ENCODE measurements around the gene ACO2. TPM values are rescaled to one million over a fixed set of nuclear protein-coding genes. Genes with fewer than 3 reads are reported as not detected.

ACO2 gene
- total and polyA plus RNA-seq, 2 of the 13 experiments (the other 11 are each of a cell fraction or from before 2014, with no cell fraction given): 19.2 to 45.6 TPM

- TF ChIP-seq HNF1B (CRISPR knock-in tag; IDR thresholded peaks at IDR 0.05): 0 out of 2 replicates have a peak, but pooled peaks have one; percentile 51
- no peak for TF ChIP-seq ARID4A (CRISPR knock-in tag; IDR thresholded peaks at IDR 0.05; ENCODE audit: borderline replicate concordance)
- no peak for TF ChIP-seq ZNF24 (IDR thresholded peaks at IDR 0.05)
- no peak for TF ChIP-seq ESRRA (CRISPR knock-in tag; IDR thresholded peaks at IDR 0.05; ENCODE audit: low read depth)
- TF ChIP-seq THAP7 (CRISPR knock-in tag; IDR thresholded peaks at IDR 0.05): peak; percentile 46; the same call in 1 of the 2 replicates
- TF ChIP-seq RAD21 (CRISPR knock-in tag; IDR thresholded peaks at IDR 0.05): peak; percentile 85
- no peak for TF ChIP-seq MIER3 (CRISPR knock-in tag; IDR thresholded peaks at IDR 0.05; ENCODE audit: borderline replicate concordance)
- no peak for TF ChIP-seq RAD51 (IDR thresholded peaks at IDR 0.05; ENCODE audit: borderline replicate concordance)
- no peak for TF ChIP-seq EEA1 (CRISPR knock-in tag; IDR thresholded peaks at IDR 0.05; ENCODE audit: borderline replicate concordance)
- no peak for TF ChIP-seq ZFP82 (CRISPR knock-in tag; IDR thresholded peaks at IDR 0.05; ENCODE audit: borderline replicate concordance)
- no peak for TF ChIP-seq ISX (CRISPR knock-in tag; conservative IDR thresholded peaks at IDR 0.05)
- TF ChIP-seq CTCF (CRISPR knock-in tag; IDR thresholded peaks at IDR 0.05): peak; percentile 92
- TF ChIP-seq, protein P1, sequence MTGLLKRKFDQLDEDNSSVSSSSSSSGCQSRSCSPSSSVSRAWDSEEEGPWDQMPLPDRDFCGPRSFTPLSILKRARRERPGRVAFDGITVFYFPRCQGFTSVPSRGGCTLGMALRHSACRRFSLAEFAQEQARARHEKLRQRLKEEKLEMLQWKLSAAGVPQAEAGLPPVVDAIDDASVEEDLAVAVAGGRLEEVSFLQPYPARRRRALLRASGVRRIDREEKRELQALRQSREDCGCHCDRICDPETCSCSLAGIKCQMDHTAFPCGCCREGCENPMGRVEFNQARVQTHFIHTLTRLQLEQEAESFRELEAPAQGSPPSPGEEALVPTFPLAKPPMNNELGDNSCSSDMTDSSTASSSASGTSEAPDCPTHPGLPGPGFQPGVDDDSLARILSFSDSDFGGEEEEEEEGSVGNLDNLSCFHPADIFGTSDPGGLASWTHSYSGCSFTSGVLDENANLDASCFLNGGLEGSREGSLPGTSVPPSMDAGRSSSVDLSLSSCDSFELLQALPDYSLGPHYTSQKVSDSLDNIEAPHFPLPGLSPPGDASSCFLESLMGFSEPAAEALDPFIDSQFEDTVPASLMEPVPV (CRISPR knock-in tag; IDR thresholded peaks at IDR 0.05): no peak
- no peak for TF ChIP-seq YY1 (IDR thresholded peaks at IDR 0.05; ENCODE audit: insufficient read depth, insufficient replicate concordance, low read depth, low read length)
- no peak for TF ChIP-seq ASH2L (IDR thresholded peaks at IDR 0.05; ENCODE audit: insufficient read length, low read depth, low read length)
- no peak for TF ChIP-seq SNAI1 (CRISPR knock-in tag; IDR thresholded peaks at IDR 0.05; ENCODE audit: borderline replicate concordance)
Measured at GRCh38 chr22:41517172-41518047, 48.5 kb downstream of the ACO2 start (continued).

All from HepG2 (cell line).